ENCODE data around the gene NDUFA7.

The NDUFA7 gene

DNA sequence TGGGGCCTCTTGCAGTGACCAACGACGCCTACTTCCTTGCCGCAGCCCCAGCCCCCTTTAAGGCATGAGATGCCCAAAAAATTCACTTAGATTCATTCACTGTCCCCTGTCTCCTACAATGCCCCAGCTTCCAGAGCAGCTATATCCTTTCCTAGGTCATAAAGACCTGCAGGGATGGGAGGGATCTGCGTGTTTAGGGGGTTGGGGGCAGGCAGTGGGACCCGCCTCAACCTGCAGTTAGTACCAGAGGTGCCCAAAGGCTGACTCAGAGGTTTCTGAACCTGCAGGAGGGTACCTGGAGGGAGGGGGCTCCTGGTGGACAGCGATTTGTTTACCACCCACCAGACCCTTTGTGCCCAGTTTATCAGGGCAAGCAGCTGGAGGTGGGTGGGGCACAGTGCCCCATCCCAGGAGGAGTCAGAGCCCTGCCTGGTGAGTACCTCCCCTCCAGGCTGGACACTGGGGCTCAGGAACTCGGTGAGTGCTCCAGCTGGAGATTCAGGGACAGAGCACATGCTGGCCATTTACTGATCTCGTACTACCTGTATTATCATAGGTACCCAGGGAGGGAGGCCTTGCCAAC, 10.2 kb upstream of the NDUFA7 start:
- TF ChIP-seq, protein P1, sequence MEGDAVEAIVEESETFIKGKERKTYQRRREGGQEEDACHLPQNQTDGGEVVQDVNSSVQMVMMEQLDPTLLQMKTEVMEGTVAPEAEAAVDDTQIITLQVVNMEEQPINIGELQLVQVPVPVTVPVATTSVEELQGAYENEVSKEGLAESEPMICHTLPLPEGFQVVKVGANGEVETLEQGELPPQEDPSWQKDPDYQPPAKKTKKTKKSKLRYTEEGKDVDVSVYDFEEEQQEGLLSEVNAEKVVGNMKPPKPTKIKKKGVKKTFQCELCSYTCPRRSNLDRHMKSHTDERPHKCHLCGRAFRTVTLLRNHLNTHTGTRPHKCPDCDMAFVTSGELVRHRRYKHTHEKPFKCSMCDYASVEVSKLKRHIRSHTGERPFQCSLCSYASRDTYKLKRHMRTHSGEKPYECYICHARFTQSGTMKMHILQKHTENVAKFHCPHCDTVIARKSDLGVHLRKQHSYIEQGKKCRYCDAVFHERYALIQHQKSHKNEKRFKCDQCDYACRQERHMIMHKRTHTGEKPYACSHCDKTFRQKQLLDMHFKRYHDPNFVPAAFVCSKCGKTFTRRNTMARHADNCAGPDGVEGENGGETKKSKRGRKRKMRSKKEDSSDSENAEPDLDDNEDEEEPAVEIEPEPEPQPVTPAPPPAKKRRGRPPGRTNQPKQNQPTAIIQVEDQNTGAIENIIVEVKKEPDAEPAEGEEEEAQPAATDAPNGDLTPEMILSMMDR (conservative IDR thresholded peaks at IDR 0.05; ENCODE audit: low read depth, low read length): no peak
- no peak for DNase-seq (ENCODE audit: low read depth)
- H3K4me3 ChIP-seq (ENCODE audit: low read length): no peak overlapping the region

DNA sequence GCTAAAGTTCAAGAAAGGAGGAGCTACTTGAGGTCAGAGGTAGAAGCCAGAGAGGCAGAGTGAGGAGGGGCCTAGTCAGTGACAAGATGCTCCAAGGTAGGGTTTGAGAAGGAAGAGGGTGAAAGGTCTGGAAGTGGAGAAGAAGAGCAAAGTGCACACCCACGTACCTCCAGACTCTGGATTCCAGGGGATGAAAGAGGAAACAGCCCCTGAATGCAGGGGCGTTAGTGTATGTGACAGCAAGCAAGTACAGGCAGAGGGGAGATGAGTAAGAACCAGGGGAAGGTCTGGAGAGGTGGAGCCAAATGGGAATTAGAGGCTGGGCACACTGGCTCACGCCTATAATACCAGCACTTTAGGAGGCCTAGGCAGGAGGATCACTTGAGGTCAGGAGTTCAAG, 8.8 kb upstream of the NDUFA7 start:
- no peak for DNase-seq (ENCODE audit: low read depth)
- H3K4me3 ChIP-seq (ENCODE audit: low read length): no peak overlapping the region
- TF ChIP-seq, protein P1 (conservative IDR thresholded peaks at IDR 0.05; ENCODE audit: low read depth, low read length): no peak

DNA sequence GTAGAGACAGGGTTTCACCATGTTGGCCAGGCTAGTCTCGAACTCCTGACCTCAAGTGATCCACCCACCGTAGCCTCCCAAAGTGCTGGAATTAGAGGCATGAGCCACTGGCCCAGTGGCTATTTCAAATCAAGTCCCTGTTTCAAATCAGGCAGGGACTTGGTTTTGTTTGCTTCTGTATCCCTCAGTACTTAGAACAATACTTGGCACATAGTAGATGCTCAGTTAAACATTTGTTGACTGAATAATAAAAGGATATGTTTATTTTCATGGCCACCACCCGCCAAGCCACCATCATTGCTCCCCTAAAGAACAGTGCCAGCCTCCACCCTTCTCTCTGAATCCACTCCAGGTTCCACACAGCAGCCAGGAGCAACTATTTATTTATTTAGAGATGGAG, 4.3 kb upstream of the NDUFA7 start:
- H3K4me3 ChIP-seq (ENCODE audit: low read length): no peak overlapping the region
- DNase-seq (ENCODE audit: low read depth): no peak
- TF ChIP-seq, protein P1 (conservative IDR thresholded peaks at IDR 0.05; ENCODE audit: low read depth, low read length): no peak

DNA sequence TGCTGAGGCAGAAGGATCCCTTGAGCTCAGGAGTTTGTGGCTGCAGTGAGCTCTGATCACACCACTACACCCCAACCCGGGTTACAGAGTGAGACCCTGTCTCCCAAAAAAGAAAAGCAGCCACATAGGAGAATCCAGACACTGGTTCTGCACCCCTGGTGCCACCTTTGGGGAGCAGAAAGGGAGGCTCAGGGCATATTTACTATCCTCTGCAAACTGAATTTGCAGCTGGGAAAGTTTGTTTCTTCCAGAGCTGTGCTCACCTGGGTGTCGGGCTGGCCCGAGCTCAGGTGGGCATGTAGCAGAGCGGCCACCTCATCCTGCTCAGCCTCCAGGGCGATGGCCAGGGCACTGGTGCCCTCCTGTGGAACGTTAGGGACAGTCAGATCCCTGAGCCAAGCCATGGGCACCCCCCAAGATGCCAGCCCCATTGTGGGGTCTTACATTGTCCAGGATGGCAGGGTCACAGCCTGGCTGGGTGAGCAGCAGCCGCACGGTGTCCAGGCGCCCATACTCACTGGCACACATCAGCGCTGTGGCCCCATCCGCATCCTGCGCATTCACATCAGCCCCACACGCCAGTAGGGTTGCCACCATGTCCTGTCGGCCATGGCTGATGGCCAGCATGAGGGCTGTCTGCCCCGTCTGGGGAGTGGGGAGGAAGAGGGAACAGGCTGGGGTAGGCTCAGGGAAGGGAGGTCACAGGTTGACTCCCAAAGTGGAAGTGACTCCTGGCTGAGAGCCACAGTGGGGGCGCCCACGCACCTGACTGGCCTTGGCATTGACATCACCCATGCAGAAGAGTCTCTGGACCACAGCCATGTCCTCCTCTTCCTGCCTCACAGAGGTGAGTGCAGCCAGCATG, 3.2 kb upstream of the NDUFA7 start:
- TF ChIP-seq, protein P1 (conservative IDR thresholded peaks at IDR 0.05; ENCODE audit: low read depth, low read length): no peak
- no peak overlapping the region for H3K4me3 ChIP-seq (ENCODE audit: low read length)
- DNase-seq (ENCODE audit: low read depth): no peak

DNA sequence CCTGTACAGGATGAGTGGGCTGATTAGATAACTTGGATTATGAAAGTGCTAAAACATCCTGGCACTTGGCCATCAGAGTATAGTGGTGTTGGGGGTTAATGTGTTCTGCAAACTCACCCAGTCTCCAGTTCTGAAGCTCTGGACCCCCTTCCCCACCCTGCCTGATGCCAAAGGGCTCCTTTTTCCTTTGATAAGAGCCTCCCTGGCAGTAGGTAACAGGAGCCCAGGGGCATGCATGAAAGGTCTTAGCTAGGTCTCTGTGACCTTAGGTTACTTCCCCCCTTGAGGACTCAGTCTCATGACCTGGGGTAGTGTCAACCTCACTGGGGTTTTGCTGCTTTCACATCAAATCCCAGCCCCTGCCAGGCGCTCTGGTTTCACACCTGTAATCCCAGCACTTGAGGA, 2.6 kb upstream of the NDUFA7 start:
- no peak for DNase-seq (ENCODE audit: low read depth)
- no peak overlapping the region for H3K4me3 ChIP-seq (ENCODE audit: low read length)
- TF ChIP-seq, protein P1 (conservative IDR thresholded peaks at IDR 0.05; ENCODE audit: low read depth, low read length): no peak

DNA sequence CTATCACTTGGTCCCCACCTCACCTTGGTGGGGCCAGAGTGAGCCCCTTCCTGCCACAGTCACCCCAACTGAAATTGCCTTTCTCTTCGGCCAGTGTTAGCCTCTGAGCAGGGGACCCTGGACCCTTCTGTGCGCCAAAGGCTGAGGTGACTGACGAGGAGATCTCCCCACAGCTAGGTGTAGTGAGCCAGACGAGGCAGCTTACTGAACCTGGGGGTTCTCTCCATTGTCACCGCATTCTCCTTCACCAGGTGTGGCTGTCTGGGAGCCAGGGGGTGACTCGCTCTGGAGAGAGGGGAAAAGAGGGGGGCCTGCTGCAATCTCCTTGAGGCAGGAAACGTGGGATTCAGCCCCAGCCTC, 1.4 kb upstream of the NDUFA7 start:
- TF ChIP-seq, protein P1 (conservative IDR thresholded peaks at IDR 0.05; ENCODE audit: low read depth, low read length): no peak
- H3K4me3 ChIP-seq (ENCODE audit: low read length): peak overlapping the region; percentile 99
- DNase-seq (ENCODE audit: low read depth): no peak
